Type B pancreatic cell (in vitro differentiated cells): ENCODE results near the gene AMY2B. TPM values are rescaled to one million over a fixed set of nuclear protein-coding genes. Genes with fewer than 3 reads are reported as not detected.
"Not testable (repeated sequence)": the region's sequence is repeated elsewhere in the genome, so short reads cannot be mapped to it uniquely, and the experiment has no call there.

Experiments
- DNase-seq: peaks from one replicate; pipeline ENCODE4 v3.0.0; 2021; ENCODE audit warnings: mixed read lengths; ENCODE audit not compliant: unreplicated experiment; ENCODE audit errors: extremely low spot score
- H3K27ac Mint-ChIP-seq: 2 replicates; pipeline ENCODE4 v1.8.0; 2021; ENCODE audit warnings: mild to moderate bottlenecking, mixed read lengths
- H3K27me3 Mint-ChIP-seq: 2 replicates; pipeline ENCODE4 v1.8.0; 2021; ENCODE audit warnings: mixed read lengths
- H3K36me3 Mint-ChIP-seq: 2 replicates; pipeline ENCODE4 v1.8.0; 2021; ENCODE audit warnings: mixed read lengths
- H3K4me1 Mint-ChIP-seq: one replicate; pipeline ENCODE4 v1.8.0; 2021; ENCODE audit warnings: mixed read lengths; ENCODE audit not compliant: unreplicated experiment
- H3K4me3 Mint-ChIP-seq: 2 replicates; pipeline ENCODE4 v1.8.0; 2021; ENCODE audit warnings: mild to moderate bottlenecking, mixed read lengths
- H3K9me3 Mint-ChIP-seq: 2 replicates; pipeline ENCODE4 v1.8.0; 2021; ENCODE audit warnings: mixed read lengths
- total RNA-seq: library from RNA; stranded (reverse); gene quantifications from 2 replicates; pipeline ENCODE4 v1.2.1, GENCODE V29; 2021; ENCODE audit warnings: low replicate concordance
- TF ChIP-seq, protein P1 (sequence below): fragments of 200-600 bp; sonication (generic); conservative IDR thresholded peaks from 2 replicates; pipeline ENCODE4 v1.5.0; 2021; ENCODE audit warnings: antibody characterized with exemption, mild to moderate bottlenecking

Gene AMY2B
- total RNA-seq, 1 donor from 2014 or later, result 7.5 TPM

DNA sequence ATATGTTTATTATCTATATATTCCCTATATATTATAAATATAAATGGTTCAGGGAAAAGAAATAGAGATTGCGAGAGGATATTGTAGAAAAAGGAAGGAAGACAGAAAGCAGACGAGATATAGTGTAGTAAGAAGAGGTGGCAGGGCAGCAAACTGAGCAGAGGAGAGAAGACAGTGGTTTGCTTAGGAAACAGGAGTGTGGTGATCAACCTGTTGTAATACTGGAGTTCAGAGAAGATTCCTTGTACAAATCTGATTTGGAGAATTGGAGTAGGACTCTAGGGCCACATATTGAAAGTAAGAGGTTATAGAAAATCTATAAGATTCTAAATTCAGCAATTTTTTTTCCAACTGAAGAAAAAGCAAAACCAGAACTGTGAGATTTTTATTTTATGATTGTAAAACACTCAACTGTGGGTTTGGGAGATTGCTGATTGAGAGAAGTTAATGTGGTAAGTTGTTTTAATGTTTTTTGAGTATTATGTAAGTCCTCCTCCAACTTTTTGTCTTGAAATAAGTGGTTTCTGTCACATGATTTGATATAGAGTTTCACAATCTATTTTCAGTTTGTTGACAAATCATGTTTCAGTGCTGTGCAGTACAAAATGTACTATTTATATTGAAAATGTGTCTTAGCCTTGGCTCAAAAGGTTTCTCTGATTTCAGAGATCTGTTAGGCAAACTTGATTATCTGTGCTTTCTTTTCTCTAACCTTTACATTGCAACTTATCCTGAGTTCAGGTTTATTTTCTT, 9.6 kb upstream of the AMY2B start:
- H3K27ac Mint-ChIP-seq, result no peak overlapping the region

DNA sequence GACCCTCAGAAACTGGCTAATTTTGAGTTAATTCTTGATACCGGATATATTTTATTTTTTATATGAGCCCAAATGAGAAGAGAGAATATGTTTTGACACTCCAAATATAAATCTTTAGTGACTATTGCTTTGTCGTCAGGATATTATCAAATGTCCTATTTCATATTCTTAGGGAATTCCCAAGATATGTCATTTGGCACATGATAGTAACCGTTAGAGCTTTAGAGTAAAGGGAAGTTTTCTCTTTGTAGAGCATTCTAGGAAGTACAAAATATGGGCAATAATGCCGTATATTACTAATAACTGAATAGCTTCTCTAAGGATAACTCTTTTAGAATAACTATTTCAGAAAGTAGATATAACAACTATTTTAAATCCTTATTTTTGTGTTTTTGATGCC, 8.3 kb upstream of the AMY2B start:
- DNase-seq, result no peak
- Mint-ChIP-seq H3K9me3 (no peaks in the 10 kb centered on the region), H3K36me3 (no peaks in the 10 kb centered on the region), H3K27ac (no peak overlapping the region), H3K4me3 (no peak overlapping the region), H3K4me1 (no peaks in the 10 kb centered on the region), H3K27me3 (no peaks in the 10 kb centered on the region)
- TF ChIP-seq, protein P1, sequence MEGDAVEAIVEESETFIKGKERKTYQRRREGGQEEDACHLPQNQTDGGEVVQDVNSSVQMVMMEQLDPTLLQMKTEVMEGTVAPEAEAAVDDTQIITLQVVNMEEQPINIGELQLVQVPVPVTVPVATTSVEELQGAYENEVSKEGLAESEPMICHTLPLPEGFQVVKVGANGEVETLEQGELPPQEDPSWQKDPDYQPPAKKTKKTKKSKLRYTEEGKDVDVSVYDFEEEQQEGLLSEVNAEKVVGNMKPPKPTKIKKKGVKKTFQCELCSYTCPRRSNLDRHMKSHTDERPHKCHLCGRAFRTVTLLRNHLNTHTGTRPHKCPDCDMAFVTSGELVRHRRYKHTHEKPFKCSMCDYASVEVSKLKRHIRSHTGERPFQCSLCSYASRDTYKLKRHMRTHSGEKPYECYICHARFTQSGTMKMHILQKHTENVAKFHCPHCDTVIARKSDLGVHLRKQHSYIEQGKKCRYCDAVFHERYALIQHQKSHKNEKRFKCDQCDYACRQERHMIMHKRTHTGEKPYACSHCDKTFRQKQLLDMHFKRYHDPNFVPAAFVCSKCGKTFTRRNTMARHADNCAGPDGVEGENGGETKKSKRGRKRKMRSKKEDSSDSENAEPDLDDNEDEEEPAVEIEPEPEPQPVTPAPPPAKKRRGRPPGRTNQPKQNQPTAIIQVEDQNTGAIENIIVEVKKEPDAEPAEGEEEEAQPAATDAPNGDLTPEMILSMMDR, result no peak

More for the DNA sequence above, 9.6 kb upstream of the AMY2B start:
- DNase-seq, result no peak
- Mint-ChIP-seq H3K36me3 (no peaks in the 10 kb centered on the region), H3K9me3 (no peaks in the 10 kb centered on the region), H3K4me1 (no peaks in the 10 kb centered on the region), H3K27me3 (no peaks in the 10 kb centered on the region), H3K4me3 (no peak overlapping the region)
- TF ChIP-seq, protein P1, result no peak

- H3K27me3 Mint-ChIP-seq, result no peaks in the 10 kb centered on the region
- H3K4me3 Mint-ChIP-seq, result no peak overlapping the region
- no peak overlapping the region for H3K27ac Mint-ChIP-seq
- no peak for DNase-seq
- H3K4me1 Mint-ChIP-seq, result no peaks in the 10 kb centered on the region
- TF ChIP-seq, protein P1, result no peak
- no peaks in the 10 kb centered on the region for H3K9me3 Mint-ChIP-seq
- no peaks in the 10 kb centered on the region for H3K36me3 Mint-ChIP-seq
These were observed 1.9 kb upstream of the AMY2B start for GRCh38 chr1:103569493-103569892.

- DNase-seq, result no peak
- Mint-ChIP-seq H3K4me3 (no peak overlapping the region), H3K27ac (no peak overlapping the region), H3K27me3 (no peaks in the 10 kb centered on the region), H3K36me3 (no peaks in the 10 kb centered on the region), H3K9me3 (no peaks in the 10 kb centered on the region), H3K4me1 (no peaks in the 10 kb centered on the region)
- TF ChIP-seq, protein P1, result no peak
These were observed 4.7 kb downstream of the AMY2B start for GRCh38 chr1:103576065-103576464.

GRCh38 chr1:103576784-103577183, 5.4 kb downstream of the AMY2B start:
- not testable (repeated sequence) for H3K4me3 Mint-ChIP-seq, DNase-seq, H3K27me3 Mint-ChIP-seq, H3K36me3 Mint-ChIP-seq, H3K27ac Mint-ChIP-seq, H3K9me3 Mint-ChIP-seq, H3K4me1 Mint-ChIP-seq

- Mint-ChIP-seq H3K27ac (no peak overlapping the region), H3K27me3 (no peaks in the 10 kb centered on the region), H3K4me3 (no peak overlapping the region), H3K4me1 (no peaks in the 10 kb centered on the region), H3K9me3 (peaks cover 5% of the 10 kb centered on the region), H3K36me3 (no peaks in the 10 kb centered on the region)
- TF ChIP-seq, protein P1, result no peak
- DNase-seq, result no peak
These were observed 11.1 kb downstream of the AMY2B start for GRCh38 chr1:103582464-103582863.
